ENCODE data around the gene PRRT4. TPM values are rescaled to one million over a fixed set of nuclear protein-coding genes. Genes with fewer than 3 reads are reported as not detected.

PRRT4 gene
- total and polyA plus RNA-seq, 2 of the 13 experiments (the other 11 are each of a cell fraction or from before 2014, with no cell fraction given), result not detected

GRCh38 chr7:128394904-128395496 is 33.5 kb upstream of the PRRT4 start:
- H3K27ac ChIP-seq (ENCODE audit: extremely low read length, insufficient read depth, low read length), result no peak overlapping the region
- H3K4me1 ChIP-seq (ENCODE audit: insufficient read depth, low read length), result peaks cover 18% of the 10 kb centered on the region
- CTCF ChIA-PET (ENCODE audit: low intra/inter-chr PET ratio, low total read pairs), result no interaction called here
- POLR2A ChIA-PET, result no interaction called here
- no peaks in the 10 kb centered on the region for H3K27me3 ChIP-seq (ENCODE audit: control insufficient read depth in 1 of 2, insufficient read depth in 2 of 2, low read length in 2 of 2)
- H3K9me3 ChIP-seq (ENCODE audit: low read length), result no peaks in the 10 kb centered on the region
- WGBS (ENCODE audit: low lambda C conversion rate), result no CpG with 5 or more reads among the region's 16 CpGs
- H3K4me2 ChIP-seq (ENCODE audit: low read depth, low read length), result no peak overlapping the region
- DNase-seq (ENCODE audit: low spot score), result no peak
- intact Hi-C loops (cut with micrococcal nuclease; ENCODE audit: unreplicated experiment), result no loop called here
- in situ Hi-C loops (cut with HindIII; ENCODE audit: extremely low pct_ligation_motif_present, low pct_unique_long_range_greater_than_20kb), result loop anchor here (5.0 kb wide), 1 partner anchor 62 kb away; the partner anchor contains the start of gene HILPDA
- no TSS peak for BruUV-seq (replicated peaks)
- H3K79me2 ChIP-seq (ENCODE audit: insufficient read depth, low read length), result no peaks in the 10 kb centered on the region
- ATAC-seq, result no peak
- H3K4me3 ChIP-seq (replicated peaks in 1 of 3; ENCODE audit: insufficient read depth in 1 of 3, low read depth in 2 of 3, low read length in 3 of 3), result no peak overlapping the region
- no peak overlapping the region for H3K9ac ChIP-seq (ENCODE audit: insufficient read depth, low read depth, low read length)
- no peak for TF ChIP-seq ZBTB7A (CRISPR knock-in tag; IDR thresholded peaks at IDR 0.05)
- no peak for TF ChIP-seq MAFG (CRISPR knock-in tag; IDR thresholded peaks at IDR 0.05)
- no peak for TF ChIP-seq ZNF205 (CRISPR knock-in tag; IDR thresholded peaks at IDR 0.05)
- TF ChIP-seq KDM1A (CRISPR knock-in tag; IDR thresholded peaks at IDR 0.05), result no peak
- no peak for TF ChIP-seq ZNF382 (CRISPR knock-in tag; IDR thresholded peaks at IDR 0.05; ENCODE audit: borderline replicate concordance)
- no peak for TF ChIP-seq ZNF24 (IDR thresholded peaks at IDR 0.05)
- TF ChIP-seq HOXD1 (CRISPR knock-in tag; IDR thresholded peaks at IDR 0.05), result no peak
- no peaks in the 10 kb centered on the region; the same call in 1 of the 2 replicates for H4K20me1 ChIP-seq (ENCODE audit: insufficient read depth, low read length)
- peaks cover 13 to 18% of the 10 kb centered on the region in 2 experiments; a peak in 4 of 5 replicates for H3K36me3 ChIP-seq (replicated peaks in 1 of 2; ENCODE audit: control insufficient read depth in 1 of 2, insufficient read depth in 2 of 2, low read length in 2 of 2)
- FAIRE-seq, result no peak
- H2AFZ ChIP-seq (ENCODE audit: low read length), result no peak overlapping the region

GRCh38 chr7:128393526-128394330 is 32.2 kb upstream of the PRRT4 start:
- no peak overlapping the region for H3K4me3 ChIP-seq (replicated peaks in 1 of 3; ENCODE audit: insufficient read depth in 1 of 3, low read depth in 2 of 3, low read length in 3 of 3)
- no TSS peak for BruUV-seq (replicated peaks)
- no peaks in the 10 kb centered on the region for H3K9me3 ChIP-seq (ENCODE audit: low read length)
- H4K20me1 ChIP-seq (ENCODE audit: insufficient read depth, low read length), result no peaks in the 10 kb centered on the region; the same call in 1 of the 2 replicates
- no peak overlapping the region for H3K9ac ChIP-seq (ENCODE audit: insufficient read depth, low read depth, low read length)
- TF ChIP-seq ZNF672 (CRISPR knock-in tag; IDR thresholded peaks at IDR 0.05), result no peak
- TF ChIP-seq ZNF18 (CRISPR knock-in tag; IDR thresholded peaks at IDR 0.05; ENCODE audit: insufficient replicate concordance), result no peak
- no peak for TF ChIP-seq ZNF460 (CRISPR knock-in tag; IDR thresholded peaks at IDR 0.05; ENCODE audit: borderline replicate concordance)
- TF ChIP-seq GPN1 (CRISPR knock-in tag; IDR thresholded peaks at IDR 0.05; ENCODE audit: borderline replicate concordance), result no peak
- no peak for TF ChIP-seq KLF13 (CRISPR knock-in tag; IDR thresholded peaks at IDR 0.05)
- TF ChIP-seq BCL3 (CRISPR knock-in tag; IDR thresholded peaks at IDR 0.05), result no peak
- no peak for TF ChIP-seq NFYB (CRISPR knock-in tag; IDR thresholded peaks at IDR 0.05)
- no peak for TF ChIP-seq SMYD3 (CRISPR knock-in tag; IDR thresholded peaks at IDR 0.05)
- no peak for TF ChIP-seq HOXD1 (CRISPR knock-in tag; IDR thresholded peaks at IDR 0.05)
- in situ Hi-C loops (cut with HindIII; ENCODE audit: extremely low pct_ligation_motif_present, low pct_unique_long_range_greater_than_20kb), result no loop called here
- no peak overlapping the region for H2AFZ ChIP-seq (ENCODE audit: low read length)
- intact Hi-C loops (cut with micrococcal nuclease; ENCODE audit: unreplicated experiment), result no loop called here
- peaks cover 14% of the 10 kb centered on the region for H3K4me1 ChIP-seq (ENCODE audit: insufficient read depth, low read length)
- ChIA-PET CTCF (ENCODE audit: low intra/inter-chr PET ratio, low total read pairs) (no interaction called here), POLR2A (no interaction called here)
- no peaks in the 10 kb centered on the region for H3K27me3 ChIP-seq (ENCODE audit: control insufficient read depth in 1 of 2, insufficient read depth in 2 of 2, low read length in 2 of 2)
- peaks cover 9 to 14% of the 10 kb centered on the region in 2 experiments; a peak in 3 of 5 replicates for H3K36me3 ChIP-seq (replicated peaks in 1 of 2; ENCODE audit: control insufficient read depth in 1 of 2, insufficient read depth in 2 of 2, low read length in 2 of 2)
- FAIRE-seq, result no peak
- no peak overlapping the region for H3K27ac ChIP-seq (ENCODE audit: extremely low read length, insufficient read depth, low read length)
- 100% methylated on average over 5 of the region's 23 CpGs for whole genome bisulfite sequencing (ENCODE audit: low lambda C conversion rate)
- ATAC-seq, result no peak
- no peak for DNase-seq (ENCODE audit: low spot score)
- no peaks in the 10 kb centered on the region for H3K79me2 ChIP-seq (ENCODE audit: insufficient read depth, low read length)
- H3K4me2 ChIP-seq (ENCODE audit: low read depth, low read length), result no peak overlapping the region

All from HepG2 (cell line).